GM18907 (cell line): ENCODE results near the gene SPRY4.
"Not testable (repeated sequence)": the region's sequence is repeated elsewhere in the genome, so short reads cannot be mapped to it uniquely, and the experiment has no call there.

ENCODE experiments used
- ATAC-seq: cut with Tn5 transposase; IDR thresholded peaks from one replicate; pipeline ENCODE4 v1.9.1; 2021; ENCODE audit warnings: mild to moderate bottlenecking, moderate library complexity; ENCODE audit not compliant: unreplicated experiment

The SPRY4 gene

DNA sequence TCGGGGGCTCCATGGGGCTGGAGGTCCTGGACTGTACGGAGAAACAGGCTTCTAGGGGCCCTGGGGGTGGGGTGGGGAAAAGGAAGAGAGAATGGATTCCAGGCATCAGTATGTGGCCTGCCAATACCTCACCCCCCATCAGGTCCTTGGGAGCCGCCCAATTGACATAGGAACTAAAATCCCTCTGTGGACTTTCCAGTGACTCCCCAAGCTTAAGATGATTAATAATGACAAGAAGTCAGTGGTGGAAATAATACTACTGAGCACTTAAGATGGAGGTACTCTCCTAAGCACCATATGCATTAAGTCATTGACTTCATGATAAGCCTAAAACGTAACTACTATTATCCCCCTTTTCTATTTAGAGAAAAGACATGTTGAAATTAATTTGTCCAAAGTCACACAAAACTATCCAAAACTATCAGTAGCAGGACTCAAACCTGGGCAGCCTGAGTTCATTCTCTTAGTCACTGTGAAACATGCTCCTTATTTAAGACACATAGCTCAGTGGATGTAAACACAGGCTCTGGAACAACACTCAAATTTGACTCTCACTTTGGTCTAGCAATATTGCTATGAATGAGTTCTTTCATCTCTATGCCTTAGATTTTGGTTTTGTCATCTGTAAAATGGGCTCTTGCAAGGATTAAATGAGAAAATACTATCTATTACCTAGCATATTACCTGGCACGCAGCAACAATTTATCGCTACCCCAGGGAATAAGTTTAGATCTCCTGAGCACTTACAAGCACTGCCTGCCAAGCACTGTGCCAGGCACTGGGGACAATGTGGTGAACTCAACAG lies 9.5 kb downstream of the SPRY4 start:
- ATAC-seq = no peak

GRCh38 chr5:142314606-142315005 lies 10.2 kb downstream of the SPRY4 start:
- no peak for ATAC-seq

DNA sequence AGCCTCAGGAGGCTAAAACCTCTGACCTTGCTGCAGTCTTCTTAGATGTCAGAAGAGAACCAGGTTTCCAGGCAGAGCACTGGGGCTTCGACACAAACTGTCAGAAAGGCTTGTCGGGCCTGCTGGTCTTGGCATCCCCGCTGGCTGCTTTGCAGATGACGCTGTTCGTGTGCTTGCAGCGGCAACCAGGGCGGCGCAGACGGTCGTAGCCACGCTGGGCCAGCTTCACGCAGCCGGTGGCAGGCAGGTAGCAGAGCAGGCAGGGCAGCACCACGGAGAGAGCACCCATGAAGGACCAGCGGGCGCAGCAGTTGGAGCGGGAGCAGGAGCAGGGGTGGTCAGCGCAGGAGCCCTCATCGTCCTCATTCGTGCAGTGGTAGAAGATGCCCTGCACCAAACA lies 10.7 kb downstream of the SPRY4 start:
- no peak for ATAC-seq

- ATAC-seq = no peak
Measured at GRCh38 chr5:142313682-142314081, 11.1 kb downstream of the SPRY4 start.

- ATAC-seq = no peak
Measured at GRCh38 chr5:142313275-142313674, 11.5 kb downstream of the SPRY4 start.

DNA sequence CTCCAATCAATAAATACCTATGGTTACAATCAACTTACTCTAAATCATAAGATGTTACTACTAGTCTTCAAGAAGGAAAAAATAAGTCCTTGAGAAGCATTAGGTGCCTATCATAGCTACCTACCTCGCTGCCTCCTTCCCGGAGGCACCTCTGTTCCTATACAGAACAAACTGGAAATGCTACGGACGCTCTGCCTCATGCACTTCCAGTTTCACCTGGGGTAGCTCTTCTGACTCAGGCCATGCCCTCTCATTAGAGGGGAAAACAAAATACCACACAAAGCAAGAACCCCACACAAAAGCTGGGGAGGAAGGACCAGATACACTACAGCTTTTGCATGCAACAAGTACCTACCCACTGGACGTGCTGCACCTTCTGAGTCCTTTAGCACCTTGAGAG lies 12.4 kb downstream of the SPRY4 start:
- no peak for ATAC-seq

DNA sequence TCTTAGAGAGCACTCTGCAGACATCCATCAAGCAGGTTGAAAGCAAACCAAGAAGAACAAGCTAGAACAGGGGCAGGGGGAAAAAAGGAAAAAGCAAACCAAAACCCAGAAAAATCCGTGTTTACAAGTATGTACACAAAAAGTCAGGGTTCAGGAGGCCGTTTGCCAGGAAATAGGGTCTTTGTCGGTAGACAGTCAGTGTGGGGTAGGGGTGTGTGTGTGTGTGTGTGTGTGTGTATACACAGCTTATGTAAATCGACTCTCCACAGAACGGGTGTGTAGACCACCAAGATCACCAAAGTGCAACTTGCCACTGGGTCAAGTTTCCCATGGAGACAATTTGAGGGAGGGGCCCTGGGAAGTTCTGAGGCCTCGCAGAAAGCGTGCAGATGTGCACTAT lies 13.1 kb downstream of the SPRY4 start:
- no peak for ATAC-seq

- ATAC-seq = no peak
Measured at GRCh38 chr5:142310803-142311202, 14.0 kb downstream of the SPRY4 start.

- no peak for ATAC-seq
Measured at GRCh38 chr5:142309747-142310318, 15.0 kb downstream of the SPRY4 start.

DNA sequence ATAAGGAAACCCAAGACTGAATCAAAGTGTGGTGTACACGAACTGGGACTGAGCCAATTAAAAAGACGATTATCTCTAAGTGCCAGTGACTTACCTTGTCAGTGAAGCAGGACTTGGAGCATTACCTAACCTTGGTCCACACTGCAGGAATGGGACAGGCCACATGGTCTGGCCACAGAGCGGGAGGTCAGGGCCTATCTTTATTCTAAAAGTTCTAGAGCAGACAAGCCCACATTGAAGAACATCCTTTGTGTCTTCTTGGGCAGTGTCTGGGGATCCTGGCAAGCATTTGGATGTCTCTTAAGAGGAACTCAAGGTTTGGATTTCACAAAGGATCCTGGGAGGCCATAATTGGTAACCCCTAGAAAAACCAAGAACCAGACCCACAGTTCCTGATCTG lies 16.5 kb downstream of the SPRY4 start:
- no peak for ATAC-seq

GRCh38 chr5:142307146-142307890 lies 17.5 kb downstream of the SPRY4 start:
- ATAC-seq = no peak

DNA sequence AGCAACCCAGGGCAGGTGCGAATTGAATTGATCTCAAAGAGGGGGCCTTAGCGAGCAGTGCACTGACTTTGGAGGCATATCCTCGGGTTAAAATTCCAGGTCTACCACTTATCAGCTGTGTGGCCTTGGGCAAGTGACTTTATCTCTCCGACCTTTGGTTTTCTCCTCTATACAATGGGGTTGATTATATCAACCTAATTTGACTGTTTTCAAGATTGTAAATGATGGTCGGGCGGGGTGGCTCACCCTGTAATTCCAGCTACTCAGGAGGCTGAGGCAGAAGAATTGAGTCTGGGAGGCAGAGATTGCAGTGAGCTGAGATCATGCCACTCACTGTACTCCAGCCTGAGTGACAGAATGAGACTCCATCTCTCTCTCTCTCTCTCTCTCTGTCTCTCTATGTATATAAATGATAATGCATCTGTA lies 18.7 kb downstream of the SPRY4 start:
- ATAC-seq = no peak

DNA sequence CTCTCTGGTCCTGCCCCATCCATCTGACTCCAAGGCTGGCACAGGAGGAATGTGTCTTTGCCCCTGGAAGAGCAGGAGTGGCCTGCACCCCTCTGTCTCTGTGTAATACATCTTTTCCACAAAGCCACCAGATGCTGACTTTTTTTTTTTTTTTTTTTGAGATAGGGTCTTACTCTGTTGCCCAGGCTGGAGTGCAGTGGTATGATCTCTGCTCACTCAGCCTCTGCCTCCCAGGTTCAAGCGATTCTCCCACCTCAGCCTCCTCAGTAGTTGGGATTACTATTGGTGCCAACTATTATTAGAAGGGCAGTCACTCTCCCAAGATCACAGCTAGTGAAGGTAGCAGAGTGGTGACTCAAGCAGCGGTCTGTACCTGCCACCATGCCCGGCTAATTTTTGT lies 19.6 kb downstream of the SPRY4 start:
- ATAC-seq = no peak

DNA sequence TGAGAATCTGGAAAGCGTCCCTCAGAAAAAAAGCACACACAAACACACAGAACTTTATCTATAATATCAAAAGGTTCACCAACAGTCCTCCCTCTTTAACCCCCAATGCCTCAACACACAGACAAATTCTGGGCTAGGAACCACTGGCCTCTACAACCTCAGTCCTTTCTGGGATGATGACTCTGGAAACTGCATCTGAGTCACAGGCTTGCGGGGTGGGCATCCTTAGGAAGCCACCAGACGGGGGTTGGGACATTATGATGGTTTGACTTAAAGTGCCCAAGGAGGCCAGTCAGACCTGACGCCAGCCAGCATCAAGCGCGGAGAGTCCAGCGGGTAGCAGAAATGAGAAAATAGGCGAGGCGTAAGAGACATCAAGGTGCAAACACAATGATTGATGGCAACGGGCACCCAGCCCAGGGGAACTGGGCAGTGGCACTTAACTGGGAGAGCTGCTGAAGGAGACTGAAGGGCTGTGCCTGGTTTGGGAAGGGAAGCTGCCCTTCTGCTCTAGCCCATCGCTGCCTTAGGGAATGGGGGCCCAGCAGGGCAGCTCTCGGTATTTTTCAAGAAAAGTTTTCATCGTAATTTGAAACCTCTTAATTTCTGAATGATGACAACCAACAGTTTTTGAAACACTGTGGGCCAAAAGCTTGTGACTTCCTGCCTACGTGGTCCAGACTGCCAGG lies 20.7 kb downstream of the SPRY4 start:
- ATAC-seq = no peak

DNA sequence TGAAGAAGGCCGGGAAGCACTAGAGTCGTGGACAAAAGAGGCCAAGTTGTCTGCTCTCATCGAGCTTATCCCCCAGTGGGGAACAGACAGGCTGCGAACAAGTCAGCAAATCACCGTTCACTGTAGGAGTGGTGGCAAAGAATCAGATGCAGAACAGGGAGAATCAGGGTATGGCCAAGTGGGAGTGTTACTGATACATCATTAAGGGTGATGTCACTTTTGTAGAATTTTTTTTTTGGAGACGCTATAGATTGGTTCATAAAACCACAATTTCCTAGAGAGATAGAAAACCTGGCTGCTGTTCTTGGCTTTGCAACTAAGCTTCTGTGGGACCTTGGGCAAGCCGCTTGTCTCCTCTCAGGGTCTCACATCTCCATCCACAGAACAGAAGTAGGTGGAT lies 21.3 kb downstream of the SPRY4 start:
- no peak for ATAC-seq

DNA sequence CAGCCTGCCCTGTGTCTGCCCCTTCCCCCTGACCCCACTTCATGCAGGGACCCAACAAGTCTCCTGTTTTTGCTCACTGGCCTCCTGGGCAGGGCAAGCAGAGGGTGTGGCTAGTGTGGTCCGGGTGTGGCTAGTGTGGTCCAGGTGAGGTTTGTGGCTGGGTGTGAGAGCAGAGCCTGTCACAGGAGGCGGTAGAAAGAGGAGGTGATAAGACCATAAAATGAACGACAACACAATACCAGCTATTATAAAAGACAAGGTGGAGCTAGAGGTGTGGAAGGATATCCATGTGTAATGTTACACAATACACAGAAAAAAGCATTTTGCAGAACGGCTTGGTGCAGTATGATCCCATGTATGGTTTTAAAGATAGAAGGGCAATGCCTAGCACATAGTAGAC lies 23.3 kb downstream of the SPRY4 start:
- ATAC-seq = no peak

DNA sequence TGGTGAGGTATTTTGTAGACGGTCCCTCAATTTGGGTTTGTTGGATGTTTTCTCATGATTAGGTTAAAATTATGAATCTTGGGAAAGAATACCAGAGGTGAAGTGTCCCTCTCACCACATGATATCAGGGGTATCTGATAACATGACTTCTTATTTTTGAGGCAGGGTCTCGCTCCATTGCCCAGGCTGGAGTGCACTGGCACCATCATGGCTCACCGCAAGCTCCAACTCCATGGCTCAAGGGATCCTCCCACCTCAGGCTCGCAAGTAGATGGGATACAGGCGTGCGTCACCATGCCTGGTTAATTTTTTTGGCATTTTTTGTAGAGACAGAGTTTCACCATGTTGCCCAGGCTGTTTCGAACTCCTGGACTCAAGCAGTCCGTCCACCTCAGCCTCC lies 24.1 kb downstream of the SPRY4 start:
- ATAC-seq = no peak

GRCh38 chr5:142298789-142299188 lies 26.0 kb downstream of the SPRY4 start:
- ATAC-seq = no peak

DNA sequence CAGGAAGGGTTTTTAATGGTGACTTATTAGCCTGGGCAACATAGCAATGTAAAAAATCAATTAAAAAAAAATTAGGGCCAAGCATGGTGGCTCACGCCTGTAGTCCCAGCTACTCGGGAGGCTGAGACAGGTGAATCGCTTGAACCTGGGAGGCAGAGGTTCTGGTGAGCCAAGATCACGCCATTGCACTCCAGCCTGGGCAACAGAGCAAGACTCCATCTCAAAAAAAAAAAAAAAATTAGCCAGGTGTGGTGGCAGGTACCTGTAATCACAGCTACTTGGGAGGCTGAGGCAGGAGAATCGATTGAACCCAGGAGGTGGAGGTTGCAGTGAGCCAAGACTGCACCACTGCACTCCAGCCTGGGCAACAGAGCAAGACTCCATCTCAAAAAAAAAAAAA lies 27.0 kb downstream of the SPRY4 start:
- not testable (repeated sequence) for ATAC-seq

GRCh38 chr5:142296914-142297417 lies 27.9 kb downstream of the SPRY4 start:
- ATAC-seq = no peak
